Memory B cell (primary cell): ENCODE results near the gene GNAQ.

Source experiments
- ATAC-seq: fragments of 150-1000 bp; cut with Tn5 transposase; 2 replicates; pipeline ENCODE4 v1.10.0; 2021; ENCODE audit warnings: low read depth, mild to moderate bottlenecking, moderate library complexity
- DNase-seq, 2 donors: peaks; one replicate each; pipeline ENCODE4 v3.0.0; 2022; ENCODE audit warnings: low spot score in 2 of 2
- H3K27ac Mint-ChIP-seq: one replicate; pipeline ENCODE4 v1.8.0; 2022; ENCODE audit warnings: mild to moderate bottlenecking, moderate library complexity, mixed read lengths
- H3K27me3 Mint-ChIP-seq: one replicate; pipeline ENCODE4 v1.8.0; 2022; ENCODE audit warnings: mixed read lengths
- H3K36me3 Mint-ChIP-seq: one replicate; pipeline ENCODE4 v1.8.0; 2022; ENCODE audit warnings: mild to moderate bottlenecking, mixed read lengths
- H3K4me1 Mint-ChIP-seq: one replicate; pipeline ENCODE4 v1.8.0; 2022; ENCODE audit warnings: mixed read lengths
- H3K4me3 Mint-ChIP-seq: one replicate; pipeline ENCODE4 v1.8.0; 2022; ENCODE audit warnings: mild to moderate bottlenecking, moderate library complexity, mixed read lengths
- H3K9me3 Mint-ChIP-seq: one replicate; pipeline ENCODE4 v1.8.0; 2022; ENCODE audit warnings: mixed read lengths

The GNAQ gene

DNA sequence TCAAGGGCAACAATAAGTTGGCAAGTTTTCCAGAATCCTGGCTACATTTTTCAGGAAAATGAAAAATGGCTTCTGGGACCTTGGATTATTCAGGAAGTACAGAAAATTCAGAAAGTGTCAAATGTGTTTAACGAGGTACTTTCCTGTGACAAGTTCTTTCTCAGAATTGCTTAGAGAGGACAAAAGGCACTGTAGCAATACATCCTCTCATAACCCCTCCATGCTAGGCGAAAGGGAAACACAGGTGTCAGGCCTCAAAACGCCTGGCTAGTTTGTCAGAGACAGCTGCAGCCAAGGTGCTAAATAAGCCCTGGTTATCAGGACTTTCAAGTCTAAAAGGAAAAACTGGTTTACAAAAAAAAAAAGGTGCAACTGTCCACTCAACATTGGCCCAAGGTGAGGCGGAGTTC, 115.2 kb downstream of the GNAQ start:
- Mint-ChIP-seq H3K27me3 (peaks cover 6% of the 10 kb centered on the region), H3K4me3 (no peak overlapping the region)

GRCh38 chr9:77915744-77916143, 115.9 kb downstream of the GNAQ start:
- no peaks in the 10 kb centered on the region for H3K36me3 Mint-ChIP-seq
- H3K9me3 Mint-ChIP-seq = no peaks in the 10 kb centered on the region

More for the DNA sequence above, 115.2 kb downstream of the GNAQ start:
- no peak for DNase-seq
- Mint-ChIP-seq H3K4me1 (no peaks in the 10 kb centered on the region), H3K9me3 (no peaks in the 10 kb centered on the region), H3K27ac (no peak overlapping the region), H3K36me3 (no peaks in the 10 kb centered on the region)
- ATAC-seq = no peak

DNA sequence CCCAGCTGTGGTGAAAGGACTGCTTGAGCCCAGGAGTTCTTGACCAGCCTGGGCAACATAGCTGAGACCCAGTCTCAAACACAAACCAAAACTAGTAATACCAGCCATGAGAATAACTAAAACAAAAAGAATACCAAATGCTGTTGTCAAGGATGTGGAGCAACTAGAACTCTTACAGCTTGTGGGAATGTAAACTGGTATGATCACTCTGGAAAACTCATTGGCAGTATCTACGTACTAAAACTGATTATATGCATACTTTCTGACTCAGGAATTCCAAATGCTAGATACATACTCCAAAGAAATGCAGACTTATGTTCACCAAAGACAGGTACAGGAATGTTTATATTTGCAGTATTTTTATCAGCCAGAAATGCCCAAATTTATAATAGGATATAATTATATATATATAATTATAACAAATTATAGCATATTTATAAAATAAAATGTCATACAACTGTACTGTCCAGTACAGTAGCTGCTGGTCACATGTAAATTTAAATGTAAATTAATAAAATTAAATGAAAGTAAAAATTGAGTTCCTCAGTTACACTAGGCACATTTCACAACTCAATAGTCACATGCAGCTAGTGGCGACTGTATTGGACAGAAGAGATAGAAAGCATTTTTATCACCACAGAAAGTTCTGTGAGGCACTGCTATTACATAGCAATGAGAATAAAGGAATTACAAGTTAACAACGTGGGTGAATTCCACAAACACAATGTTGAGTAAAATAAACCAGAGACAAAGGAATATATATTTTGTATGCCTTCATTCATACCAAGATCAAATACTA, 118.5 kb downstream of the GNAQ start:
- H3K36me3 Mint-ChIP-seq = no peaks in the 10 kb centered on the region
- no peak for DNase-seq
- H3K4me1 Mint-ChIP-seq = peaks cover 5% of the 10 kb centered on the region
- ATAC-seq = no peak
- H3K9me3 Mint-ChIP-seq = no peaks in the 10 kb centered on the region
- H3K27ac Mint-ChIP-seq = no peak overlapping the region
- H3K27me3 Mint-ChIP-seq = peaks cover 3% of the 10 kb centered on the region
- no peak overlapping the region for H3K4me3 Mint-ChIP-seq

More at GRCh38 chr9:77915744-77916143, 115.9 kb downstream of the GNAQ start:
- Mint-ChIP-seq H3K4me1 (no peaks in the 10 kb centered on the region), H3K27me3 (peaks cover 6% of the 10 kb centered on the region), H3K27ac (no peak overlapping the region), H3K4me3 (no peak overlapping the region)
- ATAC-seq (no peak), DNase-seq (no peak)

GRCh38 chr9:77911928-77912327, 119.7 kb downstream of the GNAQ start:
- no peaks in the 10 kb centered on the region for H3K9me3 Mint-ChIP-seq
- H3K27me3 Mint-ChIP-seq = peaks cover 5% of the 10 kb centered on the region
- H3K4me3 Mint-ChIP-seq = no peak overlapping the region
- no peak overlapping the region for H3K27ac Mint-ChIP-seq
- DNase-seq (no peak), ATAC-seq (no peak)
- peaks cover 5% of the 10 kb centered on the region for H3K4me1 Mint-ChIP-seq
- H3K36me3 Mint-ChIP-seq = no peaks in the 10 kb centered on the region

- Mint-ChIP-seq H3K4me3 (no peak overlapping the region), H3K9me3 (no peaks in the 10 kb centered on the region), H3K36me3 (no peaks in the 10 kb centered on the region), H3K4me1 (peaks cover 5% of the 10 kb centered on the region), H3K27me3 (peaks cover 7% of the 10 kb centered on the region), H3K27ac (no peak overlapping the region)
- DNase-seq (no peak), ATAC-seq (no peak)
Measured at GRCh38 chr9:77910194-77910621, 121.4 kb downstream of the GNAQ start.

- Mint-ChIP-seq H3K27ac (no peak overlapping the region), H3K4me1 (peaks cover 5% of the 10 kb centered on the region), H3K27me3 (peaks cover 7% of the 10 kb centered on the region), H3K4me3 (no peak overlapping the region), H3K9me3 (no peaks in the 10 kb centered on the region), H3K36me3 (no peaks in the 10 kb centered on the region)
- no peak for DNase-seq
- no peak for ATAC-seq
Measured at GRCh38 chr9:77909306-77909705, 122.3 kb downstream of the GNAQ start.

DNA sequence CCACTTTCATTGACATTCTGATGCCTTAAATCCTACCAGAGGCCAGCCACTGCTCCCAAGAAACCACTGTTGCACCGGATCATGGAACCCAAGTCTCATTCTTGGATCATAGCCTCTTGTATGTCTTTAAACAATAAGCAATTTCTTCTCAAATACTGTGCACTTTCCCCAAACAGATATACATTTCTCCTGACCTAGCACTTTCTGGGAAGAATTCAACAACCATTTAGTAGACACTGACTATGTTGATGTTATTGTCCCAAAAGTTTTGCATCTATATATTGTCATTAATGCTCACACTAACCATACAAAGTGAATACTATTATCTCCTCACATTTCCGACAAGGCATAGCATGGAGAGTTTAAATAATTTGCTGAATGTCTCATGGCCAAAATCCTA, 123.3 kb downstream of the GNAQ start:
- no peak overlapping the region for H3K4me3 Mint-ChIP-seq
- H3K4me1 Mint-ChIP-seq = peaks cover 5% of the 10 kb centered on the region
- H3K9me3 Mint-ChIP-seq = no peaks in the 10 kb centered on the region
- no peak for DNase-seq
- no peak for ATAC-seq
- peaks cover 7% of the 10 kb centered on the region for H3K27me3 Mint-ChIP-seq
- H3K27ac Mint-ChIP-seq = no peak overlapping the region
- H3K36me3 Mint-ChIP-seq = no peaks in the 10 kb centered on the region

- Mint-ChIP-seq H3K27me3 (peaks cover 10% of the 10 kb centered on the region), H3K27ac (no peak overlapping the region), H3K9me3 (no peaks in the 10 kb centered on the region), H3K4me1 (peaks cover 5% of the 10 kb centered on the region), H3K4me3 (no peak overlapping the region), H3K36me3 (no peaks in the 10 kb centered on the region)
- ATAC-seq = no peak
- no peak for DNase-seq
Measured at GRCh38 chr9:77907585-77907984, 124.0 kb downstream of the GNAQ start.

DNA sequence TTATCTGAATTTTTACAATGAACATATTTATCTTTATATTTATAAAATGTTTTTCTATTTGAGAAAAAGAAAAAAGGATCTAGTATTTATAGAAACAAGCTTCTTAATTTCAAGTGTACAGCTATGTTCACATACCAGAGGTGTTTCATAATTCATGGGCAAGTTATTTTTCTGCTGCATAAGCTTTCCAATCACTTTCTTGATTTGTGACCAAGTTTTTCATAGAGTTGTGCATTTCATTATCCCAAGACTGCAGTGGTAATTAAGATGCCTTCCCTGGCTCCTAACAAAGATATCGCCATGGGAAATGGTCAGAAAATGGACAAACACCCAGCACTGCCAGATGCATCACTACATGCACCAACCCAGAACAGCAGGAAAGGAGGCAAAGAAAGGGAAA, 124.6 kb downstream of the GNAQ start:
- H3K4me1 Mint-ChIP-seq = peaks cover 5% of the 10 kb centered on the region
- peaks cover 10% of the 10 kb centered on the region for H3K27me3 Mint-ChIP-seq
- ATAC-seq (no peak), DNase-seq (no peak)
- H3K27ac Mint-ChIP-seq = no peak overlapping the region
- H3K9me3 Mint-ChIP-seq = no peaks in the 10 kb centered on the region
- H3K4me3 Mint-ChIP-seq = no peak overlapping the region
- no peaks in the 10 kb centered on the region for H3K36me3 Mint-ChIP-seq

GRCh38 chr9:77903666-77904285, 127.8 kb downstream of the GNAQ start:
- DNase-seq (no peak), ATAC-seq (no peak)
- no peaks in the 10 kb centered on the region for H3K9me3 Mint-ChIP-seq
- peaks cover 20% of the 10 kb centered on the region for H3K27me3 Mint-ChIP-seq
- no peaks in the 10 kb centered on the region for H3K4me1 Mint-ChIP-seq
- H3K27ac Mint-ChIP-seq = no peak overlapping the region
- H3K4me3 Mint-ChIP-seq = no peak overlapping the region
- H3K36me3 Mint-ChIP-seq = no peaks in the 10 kb centered on the region

DNA sequence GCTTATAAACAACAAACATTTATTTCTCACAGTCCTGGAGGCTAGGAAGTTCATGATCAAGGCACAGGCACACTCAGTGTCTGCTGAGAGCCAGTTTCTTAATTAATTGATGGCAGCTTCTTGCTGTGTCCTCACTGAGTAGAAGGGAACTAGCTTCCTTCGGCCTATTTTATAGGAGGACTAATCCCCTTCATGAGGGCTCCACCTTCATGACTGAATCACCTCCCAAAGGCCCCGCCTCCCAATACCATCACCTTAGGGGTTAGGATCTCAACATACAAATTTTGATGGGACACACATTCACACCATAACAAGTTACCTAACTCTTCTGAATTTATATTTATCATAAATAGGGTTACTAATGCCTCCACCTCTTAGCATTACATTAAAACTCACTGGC, 129.8 kb downstream of the GNAQ start:
- Mint-ChIP-seq H3K27ac (no peak overlapping the region), H3K27me3 (peaks cover 17% of the 10 kb centered on the region), H3K9me3 (no peaks in the 10 kb centered on the region), H3K36me3 (no peaks in the 10 kb centered on the region), H3K4me1 (no peaks in the 10 kb centered on the region), H3K4me3 (no peak overlapping the region)
- DNase-seq = no peak
- ATAC-seq = no peak

GRCh38 chr9:77901018-77901417, 130.6 kb downstream of the GNAQ start:
- DNase-seq (no peak), ATAC-seq (no peak)
- no peaks in the 10 kb centered on the region for H3K9me3 Mint-ChIP-seq
- no peak overlapping the region for H3K27ac Mint-ChIP-seq
- H3K27me3 Mint-ChIP-seq = peaks cover 19% of the 10 kb centered on the region
- H3K4me1 Mint-ChIP-seq = no peaks in the 10 kb centered on the region
- no peak overlapping the region for H3K4me3 Mint-ChIP-seq
- no peaks in the 10 kb centered on the region for H3K36me3 Mint-ChIP-seq

DNA sequence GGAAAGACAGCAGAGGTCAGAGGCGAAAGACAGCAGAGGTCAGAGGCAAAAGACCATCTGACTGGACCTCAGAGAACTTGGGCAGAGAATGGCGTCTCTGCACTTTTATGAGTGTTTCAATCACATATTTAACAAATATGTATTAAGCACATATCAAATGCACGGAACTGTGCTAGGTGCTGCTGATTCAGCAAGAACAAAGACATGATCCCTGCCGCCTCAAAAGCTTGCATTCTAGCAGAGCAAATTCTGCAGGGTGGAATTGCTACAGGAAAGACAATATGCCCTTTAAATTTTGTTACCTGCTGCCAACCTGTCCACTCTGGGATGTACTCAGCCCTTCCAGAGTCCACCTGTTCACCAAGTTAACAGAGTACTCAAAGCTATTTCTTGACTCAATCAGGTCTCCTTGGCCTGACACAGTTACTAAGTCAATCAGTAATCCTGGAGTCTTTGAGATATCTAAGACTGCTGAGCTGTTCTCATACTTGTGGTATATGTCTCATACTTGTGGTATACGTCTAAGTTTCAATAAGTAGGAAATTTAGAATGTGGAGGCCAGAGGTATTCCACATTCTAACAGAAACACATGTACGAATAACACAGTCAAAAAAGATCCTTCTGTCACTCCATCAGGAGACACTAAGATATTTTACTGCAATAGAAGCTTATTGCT, 131.8 kb downstream of the GNAQ start:
- Mint-ChIP-seq H3K4me3 (no peak overlapping the region), H3K36me3 (no peaks in the 10 kb centered on the region), H3K9me3 (no peaks in the 10 kb centered on the region), H3K27ac (no peak overlapping the region), H3K27me3 (peaks cover 17% of the 10 kb centered on the region), H3K4me1 (no peaks in the 10 kb centered on the region)
- ATAC-seq = no peak
- DNase-seq = no peak

DNA sequence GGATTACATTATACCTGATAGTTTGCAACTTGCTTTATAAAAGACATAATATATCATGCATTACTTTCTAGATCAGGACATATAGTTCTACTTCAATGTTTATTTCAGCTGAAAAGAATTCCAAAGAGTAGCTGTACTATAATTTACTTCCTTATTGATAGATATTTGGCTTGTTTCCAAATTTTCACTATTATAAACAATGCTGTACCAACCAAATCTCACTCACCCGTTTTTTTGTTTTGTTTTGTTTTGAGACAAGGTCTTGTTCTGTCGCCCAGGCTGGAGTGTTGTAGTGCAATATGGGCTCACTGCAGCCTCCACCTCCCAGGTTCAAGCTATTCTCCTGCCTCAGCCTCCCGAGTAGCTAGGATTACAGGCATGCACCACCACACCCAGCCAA, 132.7 kb downstream of the GNAQ start:
- Mint-ChIP-seq H3K27me3 (peaks cover 17% of the 10 kb centered on the region), H3K36me3 (no peaks in the 10 kb centered on the region), H3K4me1 (no peaks in the 10 kb centered on the region), H3K4me3 (no peak overlapping the region), H3K27ac (no peak overlapping the region), H3K9me3 (no peaks in the 10 kb centered on the region)
- no peak for ATAC-seq
- DNase-seq = no peak
